OCI-LY1 (cell line): ENCODE data around the gene C11orf24.

Source experiments
- CTCF ChIP-seq: fragments of 200-600 bp; sonication (generic), shearing (Covaris generic); IDR thresholded peaks from 2 replicates; pipeline ENCODE4 v1.5.1; 2017; ENCODE audit warnings: mild to moderate bottlenecking, antibody characterized with exemption, low read length, moderate library complexity, mixed read lengths
- EZH2 ChIP-seq: fragments of 200-600 bp; sonication (generic), shearing (Covaris generic); IDR thresholded peaks from 2 replicates; pipeline ENCODE4 v1.8.0; 2017; ENCODE audit warnings: borderline replicate concordance, mixed run types, mild to moderate bottlenecking, antibody characterized with exemption, low read length, moderate library complexity, mixed read lengths

DNA sequence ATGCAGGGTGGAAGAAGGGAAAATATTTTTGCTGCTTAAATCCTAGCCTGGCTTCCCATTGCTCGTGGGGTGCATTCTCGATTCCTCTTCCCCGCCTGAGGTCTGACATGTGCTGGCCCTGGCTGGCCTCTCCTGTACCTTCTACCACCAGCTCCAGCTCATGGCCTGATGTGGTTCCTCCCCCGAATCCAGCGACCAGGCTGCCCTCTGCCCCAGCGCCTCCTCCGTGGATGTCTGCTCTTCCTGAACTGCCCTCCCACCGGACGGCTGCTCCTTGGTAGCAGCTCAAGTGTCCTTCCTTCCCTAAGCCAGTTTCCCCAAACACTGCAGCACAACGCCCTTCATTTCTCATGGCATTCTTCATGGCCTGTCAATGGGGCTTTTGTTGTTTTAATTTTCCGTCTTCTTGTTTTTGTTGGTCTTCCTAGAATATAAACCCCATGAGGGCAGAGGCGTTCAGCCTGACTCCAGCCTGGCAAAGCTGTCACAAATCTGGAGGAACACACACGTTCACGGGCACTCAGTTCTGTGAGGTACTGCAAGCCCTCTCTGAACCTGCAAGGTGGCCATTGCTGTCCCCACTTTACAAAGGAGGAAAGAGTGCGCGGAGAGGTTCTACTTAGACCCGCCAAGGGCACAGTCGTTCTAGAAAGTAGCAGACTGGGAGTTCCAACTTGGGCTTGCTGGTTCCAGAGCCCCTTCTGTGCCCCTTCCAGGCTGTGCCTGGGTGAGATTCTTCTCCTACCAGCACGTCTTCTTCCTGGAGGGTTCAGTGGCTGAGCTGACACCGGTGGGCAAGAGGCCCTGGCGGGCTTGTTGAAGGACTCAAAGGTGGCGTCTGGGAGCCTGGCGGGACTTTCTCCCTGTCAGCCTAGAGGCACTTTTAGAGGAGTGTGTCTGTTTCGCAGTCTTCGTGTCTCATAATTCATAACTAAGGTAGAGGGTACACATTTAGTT, 39.7 kb upstream of the C11orf24 start:
- TF ChIP-seq EZH2 = no peak
- no peak for TF ChIP-seq CTCF
